SKM-1 treated with dmso at 0.1 percent for 144 hours (cell line): ENCODE measurements around the gene ABHD8.
"Not testable (repeated sequence)": the region's sequence is repeated elsewhere in the genome, so short reads cannot be mapped to it uniquely, and the experiment has no call there.

ENCODE experiments used
- DNase-seq: peaks from one replicate; lab custom pipeline; 2025; ENCODE audit not compliant: unreplicated experiment; lab: John Stamatoyannopoulos, UW

Gene ABHD8

DNA sequence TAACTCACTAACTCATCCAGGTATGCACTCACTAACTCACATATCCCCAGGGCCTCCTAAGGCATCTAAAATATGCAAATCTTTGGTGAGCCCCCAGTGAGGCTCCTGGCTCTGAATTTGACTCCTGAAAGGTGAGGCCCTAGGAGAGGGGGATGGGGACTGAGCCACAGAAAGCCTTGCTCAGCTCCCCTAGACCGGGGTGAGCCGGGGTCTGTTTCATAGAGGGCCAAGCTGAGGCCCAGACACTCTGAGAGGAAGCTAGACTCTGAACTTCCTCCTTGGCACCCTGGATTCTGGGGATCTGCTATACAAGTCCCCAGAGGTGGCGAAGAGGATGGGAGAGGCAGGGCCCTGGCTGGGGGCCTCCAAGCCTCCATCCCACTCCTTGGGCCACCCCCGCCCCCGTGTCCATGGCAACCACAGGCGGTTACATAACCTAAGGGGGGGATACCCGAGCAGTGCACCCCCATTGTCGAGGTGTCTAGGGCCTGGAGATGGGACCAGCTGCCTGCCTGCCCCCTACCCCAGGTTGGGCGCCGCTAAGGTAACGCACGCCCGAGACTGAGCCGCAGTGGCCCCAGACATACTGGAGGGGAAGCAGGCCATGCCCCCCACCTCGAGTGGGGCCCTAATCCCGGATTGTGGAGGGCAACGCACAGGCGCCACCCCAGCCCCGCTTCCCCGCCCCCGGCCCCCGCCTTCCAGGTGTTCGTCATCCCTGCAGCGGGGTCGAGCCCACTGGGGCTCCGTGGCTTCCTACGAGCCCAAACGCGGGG, 646 bp downstream of the ABHD8 start:
- DNase-seq: peak; percentile 53

DNA sequence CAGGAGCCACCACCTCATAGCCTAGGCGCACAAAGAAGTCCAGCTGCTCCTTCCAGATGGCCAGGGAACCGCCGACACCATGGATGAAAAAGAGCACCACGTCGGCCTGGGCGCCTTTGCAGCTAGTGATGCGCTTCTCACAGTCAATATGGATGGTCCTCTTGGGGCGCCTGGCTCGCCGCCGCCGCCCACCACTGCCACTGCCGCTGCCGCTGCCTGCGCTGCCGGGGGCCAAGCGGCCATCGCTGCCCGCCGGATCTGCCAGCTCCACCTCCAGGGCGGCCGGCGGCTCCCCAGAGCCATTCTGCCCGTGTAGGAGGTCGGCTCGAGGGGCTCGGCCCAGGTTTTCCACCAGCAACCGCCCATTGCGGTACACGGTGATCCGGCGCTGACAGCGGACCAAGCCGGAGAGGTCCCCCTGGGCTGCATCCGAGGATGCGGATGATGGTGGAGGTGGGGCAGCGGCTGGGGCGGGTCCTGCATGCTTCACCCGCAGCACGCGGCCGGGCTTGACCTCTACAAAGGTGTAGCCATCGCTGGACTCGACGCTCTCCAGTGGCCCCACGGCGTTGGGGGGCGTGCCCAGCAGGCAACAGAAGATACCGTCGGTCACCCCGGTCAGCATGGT, 2.1 kb downstream of the ABHD8 start:
- DNase-seq: no peak

DNA sequence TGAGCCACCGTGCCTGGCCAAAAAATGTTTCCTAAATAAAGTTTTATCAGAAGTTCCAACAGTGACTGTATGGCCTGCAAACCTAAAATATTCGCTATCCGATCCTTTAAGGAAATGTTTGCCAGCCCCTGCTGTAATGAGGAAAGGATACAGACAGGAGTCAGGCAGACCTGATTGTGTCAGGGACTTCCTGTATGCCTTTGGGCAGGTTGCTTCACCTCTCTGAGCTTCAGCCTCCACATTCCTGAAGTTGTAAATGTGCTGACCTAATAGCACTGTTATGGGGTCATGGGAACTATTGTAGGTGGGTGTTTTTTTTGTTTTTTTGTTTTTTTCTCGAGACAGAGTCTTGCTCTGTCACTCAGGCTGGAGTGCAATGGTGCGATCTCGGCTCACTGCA, 6.2 kb downstream of the ABHD8 start:
- DNase-seq: no peak

- DNase-seq: no peak
Measured at GRCh38 chr19:17296273-17296672, 7.0 kb downstream of the ABHD8 start.

GRCh38 chr19:17295551-17295950, 7.7 kb downstream of the ABHD8 start:
- not testable (repeated sequence) for DNase-seq

DNA sequence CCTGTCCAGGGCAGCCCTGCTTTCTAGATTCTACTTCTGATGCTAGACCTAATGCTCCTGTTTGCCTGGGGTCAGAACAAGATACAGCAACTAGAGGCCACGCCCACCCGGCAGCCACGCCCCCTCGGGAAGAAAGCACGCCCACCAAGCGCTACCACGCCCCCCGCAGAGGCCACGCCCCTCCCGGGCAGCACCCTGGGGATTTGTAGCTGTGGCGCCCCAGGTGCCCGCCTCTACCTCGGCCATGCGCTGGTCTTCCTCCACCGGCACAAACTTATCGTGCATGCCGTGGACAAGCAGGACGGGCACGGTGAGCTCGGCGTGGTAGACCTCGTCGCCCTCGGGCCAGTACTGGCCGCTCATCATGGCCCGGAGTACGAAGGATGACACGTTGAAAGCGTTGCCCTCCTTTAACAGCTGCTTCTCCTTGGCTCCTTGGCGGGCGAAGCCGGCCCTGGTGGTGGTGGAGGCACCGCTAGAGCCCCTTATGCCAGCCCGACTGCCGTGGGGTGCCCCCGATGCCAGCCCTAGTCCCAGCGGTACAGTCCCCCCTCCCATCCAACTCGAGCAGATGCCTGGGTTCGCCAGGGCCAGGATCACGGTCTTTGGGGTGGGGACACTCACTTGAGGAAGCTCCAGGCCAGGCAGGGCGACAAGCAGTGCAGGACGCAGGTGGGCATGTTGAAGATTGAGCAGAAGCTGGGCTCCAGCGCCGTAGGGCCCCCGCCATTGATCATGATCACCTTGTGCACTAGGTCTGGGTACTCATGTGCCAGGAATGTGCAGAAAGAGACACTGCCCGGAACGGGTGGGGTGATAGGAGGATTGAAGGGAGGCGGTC, 9.0 kb downstream of the ABHD8 start:
- DNase-seq: no peak

DNA sequence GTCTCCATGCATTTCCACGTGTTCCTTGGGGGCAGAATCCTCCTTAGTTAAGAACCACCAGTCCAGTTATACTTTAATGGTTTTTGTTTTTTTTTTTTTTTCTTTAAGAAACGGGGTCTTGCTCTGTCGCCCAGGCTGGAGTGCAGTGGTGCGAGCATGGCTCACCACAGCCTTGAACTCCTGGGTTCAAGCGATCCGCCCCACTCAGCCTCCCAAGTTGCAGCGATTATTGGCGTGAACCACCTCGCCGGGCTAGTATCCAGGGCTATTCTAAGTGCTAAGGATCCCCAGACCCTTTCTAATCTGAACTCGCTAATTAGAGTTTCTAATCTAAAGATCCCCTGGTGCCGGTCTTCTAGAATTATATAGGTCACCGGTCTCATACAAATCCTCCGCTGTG, 9.6 kb downstream of the ABHD8 start:
- no peak for DNase-seq

GRCh38 chr19:17292301-17293074, 10.7 kb downstream of the ABHD8 start:
- peak; percentile 80 for DNase-seq

DNA sequence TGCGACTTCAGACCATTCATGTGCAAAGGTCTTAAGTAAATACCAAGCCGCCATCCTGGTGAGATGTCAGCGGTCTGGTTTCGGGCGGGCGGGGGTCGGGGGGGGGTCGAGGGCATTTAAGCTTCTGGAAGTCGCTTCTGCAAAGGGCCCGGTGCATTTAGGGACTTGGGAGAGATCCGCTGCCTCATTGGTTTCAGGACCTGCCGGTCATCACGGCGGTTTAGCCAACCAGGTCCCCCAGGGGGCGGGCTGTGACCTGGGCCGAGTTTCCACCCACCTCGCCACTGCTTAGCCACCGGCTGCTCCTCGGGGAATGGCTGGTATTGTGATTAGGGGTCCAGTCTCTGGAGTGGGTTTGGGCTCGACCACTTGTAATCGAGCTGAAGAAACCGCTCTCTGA, 13.7 kb downstream of the ABHD8 start:
- DNase-seq: no peak

DNA sequence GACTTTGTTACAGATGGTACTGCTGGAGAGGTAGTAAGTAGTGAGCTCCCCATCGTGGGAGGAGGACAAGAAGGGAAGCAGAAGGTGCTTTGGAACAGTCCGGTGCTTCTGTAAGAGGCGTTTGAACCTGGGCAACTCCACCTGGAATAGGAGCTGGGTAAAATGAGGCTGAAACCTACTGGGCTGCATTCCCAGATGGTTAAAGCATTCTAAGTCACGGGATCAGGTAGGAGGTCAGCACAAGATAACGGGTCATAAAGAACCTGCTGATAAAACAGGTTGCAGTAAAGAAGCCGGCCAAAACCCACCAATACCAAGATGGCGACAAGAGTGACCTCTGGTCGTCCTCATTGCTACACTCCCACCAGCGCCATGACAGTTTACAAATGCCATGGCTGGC, 16.5 kb downstream of the ABHD8 start:
- DNase-seq: no peak

DNA sequence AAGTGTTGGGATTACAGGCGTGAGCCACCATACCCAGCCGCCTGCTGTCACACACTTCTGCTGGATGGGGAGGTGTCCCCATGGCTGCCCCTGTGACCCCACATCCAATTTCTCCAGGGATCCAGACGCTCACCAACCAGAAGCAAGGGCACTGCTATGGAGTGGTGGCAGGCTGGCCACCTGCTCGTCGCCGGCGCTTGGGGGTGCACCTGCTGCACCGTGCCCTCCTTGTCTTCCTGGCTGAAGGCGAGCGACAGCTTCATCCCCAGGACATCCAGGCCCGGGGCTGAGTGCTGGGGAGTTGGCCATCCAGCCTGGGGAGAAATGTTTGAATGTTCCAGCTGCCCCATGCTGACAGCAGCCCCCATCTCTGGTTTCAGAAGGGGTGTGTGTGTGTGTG, 17.0 kb downstream of the ABHD8 start:
- DNase-seq: no peak

DNA sequence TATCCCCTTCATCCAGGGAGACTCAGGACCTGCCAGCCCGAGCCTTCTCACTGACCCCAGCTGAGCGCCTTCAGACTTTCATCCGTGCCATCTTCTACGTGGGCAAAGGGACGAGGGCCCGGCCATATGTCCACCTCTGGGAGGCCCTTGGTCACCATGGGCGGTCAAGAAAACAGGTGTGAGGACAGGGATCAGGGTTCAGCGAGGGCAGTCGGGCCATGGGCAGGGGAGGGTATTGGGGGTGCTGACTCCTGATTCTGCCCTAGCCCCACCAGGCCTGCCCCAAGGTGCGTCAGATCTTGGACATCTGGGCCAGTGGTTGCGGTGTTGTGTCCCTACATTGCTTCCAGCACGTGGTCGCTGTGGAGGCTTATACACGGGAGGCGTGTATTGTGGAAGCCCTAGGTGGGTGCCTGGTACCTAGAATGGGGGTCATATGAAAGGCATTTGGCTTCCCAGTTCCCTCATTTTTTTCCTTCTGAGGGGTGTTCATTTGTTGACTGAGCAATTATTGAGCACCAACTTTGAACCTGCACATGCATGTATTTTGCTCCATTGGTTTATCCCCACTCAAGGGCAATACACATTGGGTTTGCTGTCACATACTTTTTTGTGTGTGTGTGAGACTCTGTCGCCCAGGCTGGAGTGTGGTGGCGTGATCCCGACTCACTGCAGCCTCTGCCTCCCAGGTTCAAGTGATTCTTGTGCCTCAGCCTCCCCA, 17.6 kb downstream of the ABHD8 start:
- DNase-seq: no peak

- DNase-seq: no peak
Measured at GRCh38 chr19:17283504-17283996, 19.7 kb downstream of the ABHD8 start.

DNA sequence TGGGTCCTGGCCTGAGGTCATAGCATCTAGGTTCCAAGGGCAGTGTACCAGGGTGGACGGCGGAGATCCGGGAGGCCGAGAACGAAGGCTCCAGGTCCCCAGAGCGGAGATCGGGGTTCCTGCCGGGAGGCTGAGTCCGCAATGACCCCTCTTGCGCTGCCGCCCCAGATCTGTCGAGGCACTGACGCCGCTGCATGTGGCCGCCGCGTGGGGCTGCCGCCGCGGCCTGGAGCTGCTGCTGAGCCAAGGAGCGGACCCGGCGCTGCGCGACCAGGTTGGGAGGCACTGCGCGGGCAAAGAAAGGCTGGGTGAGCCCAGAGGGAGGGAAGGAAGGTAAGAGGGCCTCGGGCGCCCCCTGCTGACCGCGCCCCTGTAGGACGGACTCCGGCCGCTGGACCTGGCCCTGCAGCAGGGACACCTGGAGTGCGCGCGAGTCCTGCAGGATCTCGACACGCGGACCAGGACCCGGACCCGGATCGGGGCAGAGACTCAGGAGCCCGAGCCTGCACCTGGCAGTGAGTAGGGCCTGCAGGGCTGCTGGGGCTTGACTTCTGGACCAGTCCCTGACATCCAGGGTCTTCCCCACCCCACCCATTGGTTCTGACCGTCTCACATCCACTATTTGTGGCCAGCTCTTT, 20.6 kb downstream of the ABHD8 start:
- peak; percentile 84 for DNase-seq

DNA sequence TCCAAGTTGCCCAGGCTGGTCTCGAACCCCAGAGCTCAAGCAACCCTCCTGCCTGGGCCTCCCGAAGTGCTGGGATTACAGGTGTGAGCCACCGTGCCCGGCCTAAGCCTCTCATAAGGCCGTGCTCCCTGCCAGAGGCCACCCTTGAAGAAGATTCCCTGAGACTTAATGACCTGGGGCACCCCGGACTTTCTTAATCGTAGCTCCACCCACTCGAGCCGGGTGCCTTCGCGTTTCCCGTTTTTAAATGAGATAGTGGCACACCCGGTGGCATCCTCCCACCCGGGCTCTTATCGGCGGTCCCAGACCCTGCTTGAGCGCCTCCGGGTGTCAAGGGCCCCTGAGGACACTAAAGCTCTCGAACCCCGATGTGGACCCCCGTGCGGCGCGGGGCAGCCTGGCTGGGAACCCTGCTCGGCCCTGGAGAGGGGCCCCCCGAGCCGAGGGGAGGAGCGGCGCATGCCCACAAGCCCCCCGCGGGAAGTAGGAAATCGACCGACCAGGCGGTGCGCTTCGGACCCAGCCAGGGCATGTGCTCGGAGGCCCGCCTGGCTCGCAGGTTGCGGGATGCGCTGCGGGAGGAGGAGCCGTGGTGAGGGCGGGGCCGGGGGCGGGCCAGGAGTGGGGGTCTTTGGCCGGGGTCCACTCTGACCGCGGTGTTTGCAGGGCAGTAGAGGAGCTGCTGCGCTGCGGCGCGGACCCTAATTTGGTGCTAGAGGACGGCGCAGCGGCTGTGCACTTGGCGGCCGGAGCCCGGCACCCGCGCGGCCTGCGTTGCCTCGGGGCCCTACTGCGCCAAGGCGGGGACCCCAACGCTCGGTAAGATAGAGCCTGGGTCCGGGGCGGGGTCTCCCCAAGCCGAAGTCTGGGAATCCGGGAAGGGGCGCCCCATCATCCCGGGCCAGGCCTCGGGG, 21.6 kb downstream of the ABHD8 start, which contains the start of gene ANKLE1:
TSS of gene ANKLE1 (plus strand) at position 511 of the 914 bp plus-strand sequence. CDS start at position 531, 20 bp downstream.
- DNase-seq: peak; percentile 76

- no peak for DNase-seq
Measured at GRCh38 chr19:17279436-17279835, 23.8 kb downstream of the ABHD8 start.

GRCh38 chr19:17275441-17276175, 27.6 kb downstream of the ABHD8 start:
- DNase-seq: no peak

DNA sequence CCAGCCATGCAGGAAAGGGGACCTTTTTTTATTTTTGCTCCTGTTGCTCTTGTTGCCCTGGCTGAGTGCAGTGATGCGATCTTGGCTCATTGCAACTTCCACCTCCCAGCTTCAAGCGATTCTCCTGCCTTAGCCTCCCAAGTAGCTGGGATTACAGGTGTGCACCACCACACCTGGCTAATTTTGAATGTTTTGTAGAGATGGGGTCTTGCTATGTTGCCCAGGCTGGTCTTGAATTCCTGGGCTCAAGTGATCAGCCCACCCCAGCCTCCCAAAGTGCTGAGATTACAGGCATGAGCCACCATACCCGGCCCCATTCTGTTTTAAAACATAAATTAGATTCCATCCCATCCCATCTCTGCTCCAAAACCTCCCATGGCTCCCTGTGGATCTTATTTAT, 28.3 kb downstream of the ABHD8 start:
- DNase-seq: not testable (repeated sequence)
